Endothelial cell of umbilical vein (primary cell): ENCODE measurements around the gene MAGIX. TPM values are rescaled to one million over a fixed set of nuclear protein-coding genes. Genes with fewer than 3 reads are reported as not detected.

Source experiments
- BruUV-seq: library from RNA; stranded (reverse); fragments of 400-500 nt; replicated peaks from 2 replicates; lab custom pipeline; 2021; lab: Mats Ljungman, UMichigan
- CTCF ChIA-PET: fragments of 300-600, 350-600 bp; sonication (Branson Sonifier 250); formaldehyde crosslinking; loops from one replicate; lab custom pipeline; 2021; ENCODE audit warnings: antibody characterized with exemption, inconsistent platforms; lab: Charles Lee
- POLR2A ChIA-PET: fragments of 300-600, 350-600 bp; sonication (Branson Sonifier 250); formaldehyde crosslinking; loops from one replicate; lab custom pipeline; 2021; ENCODE audit warnings: antibody characterized with exemption, inconsistent platforms; lab: Charles Lee
- DNase-seq: peaks from one replicate; pipeline ENCODE4 v3.0.0-alpha.2; 2011; ENCODE audit warnings: low read depth, low spot score
- FAIRE-seq: peaks from 2 replicates; lab custom pipeline; 2011; peaks lifted over from hg19 to GRCh38; lab: Jason Lieb, UNC
- H2AFZ ChIP-seq: 2 replicates; pipeline ENCODE4 v1.6.0; 2012; ENCODE audit warnings: low read depth, low read length, control low read depth, inconsistent platforms
- H3K27ac ChIP-seq: 2 replicates; pipeline ENCODE4 v1.5.1; 2011; ENCODE audit warnings: low read depth, mild to moderate bottlenecking, control low read depth, low read length, moderate library complexity; ENCODE audit not compliant: insufficient read depth
- H3K27me3 ChIP-seq, 2 experiments: 2 replicates each; pipeline versions ENCODE4 v1.6.0 to v1.6.1; 2011; ENCODE audit warnings: low read length in 2 of 2, mixed read lengths in 1 of 2; ENCODE audit not compliant: control insufficient read depth in 2 of 2, insufficient read depth in 2 of 2
- H3K36me3 ChIP-seq, 2 experiments: 2 replicates in 1 of 2; 3 replicates in 1 of 2; pipeline ENCODE4 v1.5.1; 2011; ENCODE audit warnings: low read length in 2 of 2, mild to moderate bottlenecking in 1 of 2, moderate library complexity in 1 of 2; ENCODE audit not compliant: control insufficient read depth in 2 of 2, insufficient read depth in 2 of 2; ENCODE audit errors: extremely low read depth in 1 of 2
- H3K4me1 ChIP-seq: 3 replicates; pipeline ENCODE4 v1.5.1; 2011; ENCODE audit warnings: mild to moderate bottlenecking, low read length; ENCODE audit not compliant: control insufficient read depth, insufficient read depth; ENCODE audit errors: extremely low read depth
- H3K4me2 ChIP-seq: 2 replicates; pipeline ENCODE4 v1.6.1; 2011; ENCODE audit warnings: low read length, control low read depth, mixed read lengths; ENCODE audit not compliant: insufficient read depth
- H3K4me3 ChIP-seq, 3 experiments: fragments of 200-600 bp in 1 of 3; sonication (generic), shearing (Covaris generic) in 1 of 3; replicated peaks in 1 of 3; 2 replicates each; pipeline ENCODE4 v1.5.1; 2011 to 2016; ENCODE audit warnings: control low read depth in 3 of 3, low read length in 3 of 3, mild to moderate bottlenecking in 2 of 3, inconsistent platforms in 1 of 3, low read depth in 1 of 3, moderate library complexity in 1 of 3; ENCODE audit not compliant: insufficient read depth in 1 of 3
- H3K79me2 ChIP-seq: 2 replicates; pipeline ENCODE4 v1.6.0; 2012; ENCODE audit warnings: low read length, inconsistent platforms; ENCODE audit not compliant: control insufficient read depth, insufficient read depth
- H3K9ac ChIP-seq: replicated peaks from 2 replicates; pipeline ENCODE3; 2011; ENCODE audit warnings: low read length, control low read depth; ENCODE audit not compliant: insufficient read depth; ENCODE audit errors: extremely low read depth
- H3K9me1 ChIP-seq: replicated peaks from 3 replicates; pipeline ENCODE4 v1.6.0; 2011; ENCODE audit warnings: mild to moderate bottlenecking, low read length; ENCODE audit not compliant: control insufficient read depth, insufficient read depth; ENCODE audit errors: extremely low read depth
- H3K9me3 ChIP-seq: replicated peaks from 2 replicates; pipeline ENCODE4 v1.5.1; 2012; ENCODE audit warnings: low read length, inconsistent platforms; ENCODE audit not compliant: control insufficient read depth, insufficient read depth
- H4K20me1 ChIP-seq: replicated peaks from 2 replicates; pipeline ENCODE3; 2011; ENCODE audit warnings: mild to moderate bottlenecking, low read length; ENCODE audit not compliant: control insufficient read depth, insufficient read depth; ENCODE audit errors: extremely low read depth
- EZH2 ChIP-seq: IDR thresholded peaks from 2 replicates; pipeline ENCODE4 v1.6.1; 2012; ENCODE audit warnings: borderline replicate concordance, low read depth, mild to moderate bottlenecking, moderate library complexity, low read length, inconsistent platforms; ENCODE audit not compliant: severe bottlenecking
- GATA2 ChIP-seq: IDR thresholded peaks from 2 replicates; pipeline ENCODE4 v1.7.0; 2011; ENCODE audit warnings: low read depth, mild to moderate bottlenecking, moderate library complexity, mixed read lengths, low read length; ENCODE audit not compliant: insufficient read length, insufficient read depth
- JUN ChIP-seq: IDR thresholded peaks from 2 replicates; pipeline ENCODE4 v1.6.1; 2011; ENCODE audit warnings: borderline replicate concordance, low read depth; ENCODE audit not compliant: insufficient read length, insufficient read depth
- MYC ChIP-seq: IDR thresholded peaks from one replicate; pipeline ENCODE4 v1.6.1; 2011; ENCODE audit warnings: mild to moderate bottlenecking, low read depth, low read length
- POLR2A ChIP-seq: IDR thresholded peaks from 2 replicates; pipeline ENCODE4 v1.6.1; 2012; ENCODE audit warnings: low read depth, mild to moderate bottlenecking, control low read depth, low read length
- dilution Hi-C: fragments of 300-500 bp; cut with MboI; formaldehyde crosslinking; loops from one replicate; pipeline ENCODE4 v1.15.0; 2019; ENCODE audit warnings: low sequenced_read_pairs; ENCODE audit not compliant: extremely low pct_ligation_motif_present
- intact Hi-C: fragments of 100-400 bp; cut with micrococcal nuclease; formaldehyde crosslinking; loops from one replicate; pipeline ENCODE4 v1.10.0; 2022
- polyA plus RNA-seq, 4 experiments: library from polyadenylated mRNA; depleted of rRNA in 3 of 4; stranded (reverse) in 3 of 4; unstranded in 1 of 4; fragments of >200 nt; gene quantifications; 2 replicates each; pipeline versions ENCODE4 v1.2.1 to v1.2.3, GENCODE V29; 2011 to 2012; ENCODE audit warnings: missing spikeins in 1 of 4
- total RNA-seq: library from RNA; stranded (reverse); gene quantifications from 2 replicates; pipeline ENCODE4 v1.2.3, GENCODE V29; 2021
- TF ChIP-seq, protein P1 (sequence below), 2 donors: IDR thresholded peaks; 1 replicate in 1 of 2; 2 replicates in 1 of 2; pipeline ENCODE4 v1.5.1; 2011; ENCODE audit warnings: low read length in 2 of 2, mild to moderate bottlenecking in 2 of 2, moderate library complexity in 2 of 2, control low read depth in 1 of 2, inconsistent platforms in 1 of 2, low read depth in 1 of 2; ENCODE audit not compliant: insufficient read depth in 1 of 2; ENCODE audit errors: extremely low read depth in 1 of 2
- TF ChIP-seq, protein P2 (sequence below): IDR thresholded peaks from 2 replicates; pipeline ENCODE4 v1.6.1; 2011; ENCODE audit not compliant: insufficient read depth, insufficient read length

The MAGIX gene
- total and polyA plus RNA-seq, 2 donors (not counting 3 experiments of a cell fraction or from before 2014, with no cell fraction given): 0.77 to 0.88 TPM

DNA sequence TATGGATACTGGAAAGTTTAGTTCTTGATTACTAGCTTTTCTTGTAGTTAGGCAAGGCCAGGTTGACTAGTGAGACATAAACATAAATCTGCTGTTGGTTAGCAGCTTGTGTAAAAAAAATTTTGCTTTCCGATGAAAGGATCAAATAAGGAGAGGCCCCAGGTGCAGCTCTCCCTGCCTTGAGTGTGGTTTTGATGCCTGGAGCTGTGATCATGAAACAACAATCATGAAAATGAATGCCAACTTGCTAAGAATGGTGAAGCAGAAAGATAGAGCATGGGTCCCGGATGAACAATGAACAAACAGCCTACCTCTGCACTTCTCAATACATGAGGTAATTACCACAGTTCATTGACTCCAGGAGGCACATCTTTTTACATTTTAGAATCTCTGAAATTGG, 51.9 kb downstream of the MAGIX start:
- no peak for FAIRE-seq
- BruUV-seq: no TSS peak

More for the DNA sequence above, 51.9 kb downstream of the MAGIX start:
- dilution Hi-C loops (no loop called here), intact Hi-C loops (no loop called here)
- TF ChIP-seq POLR2A (no peak), JUN (no peak), GATA2 (no peak), EZH2 (no peak), MYC (no peak)
- TF ChIP-seq, protein P1, sequence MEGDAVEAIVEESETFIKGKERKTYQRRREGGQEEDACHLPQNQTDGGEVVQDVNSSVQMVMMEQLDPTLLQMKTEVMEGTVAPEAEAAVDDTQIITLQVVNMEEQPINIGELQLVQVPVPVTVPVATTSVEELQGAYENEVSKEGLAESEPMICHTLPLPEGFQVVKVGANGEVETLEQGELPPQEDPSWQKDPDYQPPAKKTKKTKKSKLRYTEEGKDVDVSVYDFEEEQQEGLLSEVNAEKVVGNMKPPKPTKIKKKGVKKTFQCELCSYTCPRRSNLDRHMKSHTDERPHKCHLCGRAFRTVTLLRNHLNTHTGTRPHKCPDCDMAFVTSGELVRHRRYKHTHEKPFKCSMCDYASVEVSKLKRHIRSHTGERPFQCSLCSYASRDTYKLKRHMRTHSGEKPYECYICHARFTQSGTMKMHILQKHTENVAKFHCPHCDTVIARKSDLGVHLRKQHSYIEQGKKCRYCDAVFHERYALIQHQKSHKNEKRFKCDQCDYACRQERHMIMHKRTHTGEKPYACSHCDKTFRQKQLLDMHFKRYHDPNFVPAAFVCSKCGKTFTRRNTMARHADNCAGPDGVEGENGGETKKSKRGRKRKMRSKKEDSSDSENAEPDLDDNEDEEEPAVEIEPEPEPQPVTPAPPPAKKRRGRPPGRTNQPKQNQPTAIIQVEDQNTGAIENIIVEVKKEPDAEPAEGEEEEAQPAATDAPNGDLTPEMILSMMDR (IDR thresholded peaks at IDR 0.05; ENCODE audit: extremely low read depth in 1 of 2, insufficient read depth in 1 of 2, low read depth in 1 of 2, low read length in 2 of 2): no peak
- TF ChIP-seq, protein P2, sequence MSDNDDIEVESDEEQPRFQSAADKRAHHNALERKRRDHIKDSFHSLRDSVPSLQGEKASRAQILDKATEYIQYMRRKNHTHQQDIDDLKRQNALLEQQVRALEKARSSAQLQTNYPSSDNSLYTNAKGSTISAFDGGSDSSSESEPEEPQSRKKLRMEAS: no peak
- Histone ChIP-seq H3K27me3 (no peaks in the 10 kb centered on the region), H3K4me3 (no peak overlapping the region), H3K4me1 (no peaks in the 10 kb centered on the region), H3K9ac (no peak overlapping the region), H3K9me3 (no peaks in the 10 kb centered on the region), H4K20me1 (no peaks in the 10 kb centered on the region), H3K9me1 (no peaks in the 10 kb centered on the region), H3K36me3 (no peaks in the 10 kb centered on the region), H3K27ac (no peak overlapping the region), H3K79me2 (no peaks in the 10 kb centered on the region), H3K4me2 (no peak overlapping the region), H2AFZ (no peak overlapping the region)
- DNase-seq: no peak
- POLR2A ChIA-PET: no interaction called here
- CTCF ChIA-PET: no interaction called here
